ENCODE data around the gene ZNF536.
"Not testable (repeated sequence)": the region's sequence is repeated elsewhere in the genome, so short reads cannot be mapped to it uniquely, and the experiment has no call there.

The ZNF536 gene

DNA sequence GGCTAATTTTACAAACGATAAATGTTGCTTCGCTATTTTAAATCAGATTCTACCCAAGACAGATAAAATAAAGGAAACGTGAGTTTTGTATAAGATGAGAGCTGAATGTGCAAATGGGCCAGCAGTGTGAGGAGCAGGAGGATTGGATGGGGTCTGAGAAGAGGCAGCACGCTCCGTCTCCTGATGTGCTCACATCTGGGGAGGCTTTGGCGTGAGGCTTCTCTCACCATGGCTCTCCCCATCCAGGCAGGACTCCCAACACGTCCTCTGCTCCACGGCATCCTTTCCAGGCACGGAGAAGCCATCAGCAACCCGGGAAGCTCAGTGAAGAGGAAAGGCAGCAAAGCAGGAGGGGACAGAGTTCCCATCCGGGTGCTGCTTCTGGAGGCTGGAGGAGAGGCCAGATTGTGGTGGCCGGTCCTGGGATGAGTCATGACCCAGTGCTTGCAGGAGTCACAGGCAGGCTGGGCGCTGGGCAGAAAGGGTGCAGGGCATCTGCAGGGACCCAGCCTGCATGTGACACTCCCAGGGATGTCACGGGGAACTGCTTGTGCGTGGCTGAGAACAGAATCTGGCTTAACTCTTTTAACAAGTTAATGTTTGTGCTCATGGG is 47.5 kb downstream of the ZNF536 start:
- DNase-seq (ENCODE audit: low spot score), result no peak

DNA sequence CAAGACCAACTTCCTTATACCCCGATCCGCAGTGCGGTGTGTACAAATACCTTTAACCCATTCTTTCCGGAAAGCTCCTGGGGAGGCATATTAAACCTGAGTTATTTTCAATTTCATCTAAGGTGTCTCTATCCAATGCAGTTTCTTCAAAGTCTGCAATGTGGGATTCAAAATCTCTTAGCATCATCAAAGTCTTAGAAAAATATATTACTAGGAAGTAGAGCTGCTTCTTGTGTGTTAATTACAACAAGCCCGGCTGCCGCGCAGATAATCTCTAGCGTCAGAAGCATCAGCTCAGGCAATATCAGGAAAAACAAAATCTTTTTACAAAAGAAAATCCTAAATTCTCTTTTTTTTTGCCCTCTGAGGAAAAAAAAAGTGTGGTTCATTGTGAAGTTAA is 48.1 kb downstream of the ZNF536 start:
- DNase-seq (ENCODE audit: low spot score), result no peak

DNA sequence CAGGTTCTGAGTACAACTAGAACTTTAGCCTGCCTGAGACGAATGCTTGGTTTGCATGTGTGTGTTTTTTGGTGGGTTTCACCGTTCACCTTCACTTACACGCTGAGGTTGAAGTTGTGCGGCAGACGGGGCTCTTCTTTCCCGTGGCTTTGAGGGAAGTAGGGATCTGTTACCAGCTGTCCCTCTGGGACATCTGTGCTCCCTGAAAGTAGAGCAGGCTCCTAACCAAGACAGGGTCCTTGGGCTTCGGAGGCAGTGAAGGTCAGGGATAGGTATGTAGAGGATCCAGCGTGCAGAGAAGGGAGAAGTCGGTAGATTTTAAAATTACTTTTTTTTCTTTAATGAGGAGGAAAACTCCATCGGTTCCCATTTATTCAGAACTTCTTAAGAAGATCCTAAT is 48.7 kb downstream of the ZNF536 start:
- DNase-seq (ENCODE audit: low spot score), result peak; percentile 22

DNA sequence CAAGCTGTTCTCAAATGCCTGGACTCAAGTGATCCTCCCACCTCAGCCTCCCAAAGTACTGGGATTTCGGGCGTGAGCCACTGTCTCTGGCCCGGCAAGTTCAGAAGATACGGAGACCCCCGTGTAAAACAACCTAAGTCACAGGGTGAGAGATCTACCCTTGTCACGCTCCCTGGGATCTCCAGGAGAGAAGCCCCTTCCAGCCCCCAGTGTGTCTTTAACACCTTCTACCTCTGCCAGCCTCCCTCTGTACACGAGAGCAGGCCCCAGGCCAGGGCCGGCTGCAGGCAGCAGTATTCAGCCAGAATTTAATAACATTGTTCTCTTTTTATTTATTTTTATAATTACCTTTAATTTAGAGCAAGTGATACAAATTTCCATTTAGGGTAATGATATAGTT is 49.4 kb downstream of the ZNF536 start:
- DNase-seq (ENCODE audit: low spot score), result peak; percentile 22

DNA sequence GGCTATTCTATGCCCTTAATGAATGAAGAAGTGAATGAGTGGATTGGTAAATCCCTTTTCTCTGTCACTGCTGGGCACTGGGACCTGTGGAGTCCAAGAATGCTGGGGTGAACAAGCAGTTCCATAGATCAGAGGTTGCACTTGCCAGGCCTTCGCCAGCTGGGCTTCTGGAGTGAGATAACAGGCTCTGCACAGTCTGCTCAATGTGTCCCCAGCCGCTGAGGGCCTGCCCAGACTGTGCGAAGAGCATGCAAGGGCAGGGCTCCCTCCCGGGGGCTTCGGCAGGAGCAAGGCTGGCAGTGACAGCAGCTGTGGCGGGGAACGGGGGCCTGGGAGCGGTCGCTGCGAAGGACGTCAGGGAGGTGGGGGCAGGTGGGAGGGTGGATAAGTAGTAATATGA is 51.3 kb downstream of the ZNF536 start:
- peak; percentile 16 for DNase-seq (ENCODE audit: low spot score)

DNA sequence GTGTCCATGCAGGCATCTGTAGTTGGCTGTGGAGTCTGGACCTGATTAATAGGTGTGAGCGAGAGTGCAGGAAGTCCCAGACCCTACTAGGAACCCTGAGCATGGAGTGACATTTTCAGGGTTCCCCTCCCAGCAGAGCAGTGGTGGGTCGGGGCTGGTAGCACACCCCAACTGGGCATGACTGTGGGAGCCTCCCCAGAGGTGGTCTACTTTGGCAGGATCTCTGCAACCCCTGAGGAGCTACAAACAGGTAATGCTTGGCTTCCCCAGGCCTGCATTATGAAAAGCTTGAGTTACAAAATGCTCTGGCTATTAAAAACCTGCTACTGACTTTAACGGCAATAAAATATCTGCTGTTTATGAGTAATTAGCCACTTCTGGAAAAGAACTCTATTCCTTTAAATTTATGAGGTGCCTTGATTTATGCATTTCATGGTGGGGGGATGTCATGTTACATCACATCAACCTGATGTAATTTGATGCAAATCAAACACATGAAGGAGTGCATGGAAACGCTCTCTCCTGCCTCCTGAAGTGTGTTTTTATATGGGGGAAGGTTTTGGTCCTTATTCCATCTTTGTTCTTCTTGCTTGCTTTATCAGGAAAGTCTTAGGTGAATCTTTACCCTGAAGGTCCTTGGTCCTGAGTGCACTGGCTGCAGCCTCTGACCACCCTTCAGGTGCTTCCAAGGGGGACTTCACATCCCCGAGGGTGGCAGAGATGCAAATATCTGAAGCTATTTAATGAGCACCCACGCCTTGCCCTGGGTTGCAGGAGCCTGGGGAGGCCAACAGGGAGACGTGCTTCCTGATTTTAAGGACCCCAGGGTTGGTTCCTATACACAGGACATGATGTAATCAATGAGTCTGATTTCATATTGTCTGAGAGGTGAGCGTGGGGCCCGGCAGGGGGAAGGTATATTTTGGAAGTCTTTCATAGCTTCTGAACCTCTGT is 54.0 kb downstream of the ZNF536 start:
- DNase-seq (ENCODE audit: low spot score), result peak; percentile 14

DNA sequence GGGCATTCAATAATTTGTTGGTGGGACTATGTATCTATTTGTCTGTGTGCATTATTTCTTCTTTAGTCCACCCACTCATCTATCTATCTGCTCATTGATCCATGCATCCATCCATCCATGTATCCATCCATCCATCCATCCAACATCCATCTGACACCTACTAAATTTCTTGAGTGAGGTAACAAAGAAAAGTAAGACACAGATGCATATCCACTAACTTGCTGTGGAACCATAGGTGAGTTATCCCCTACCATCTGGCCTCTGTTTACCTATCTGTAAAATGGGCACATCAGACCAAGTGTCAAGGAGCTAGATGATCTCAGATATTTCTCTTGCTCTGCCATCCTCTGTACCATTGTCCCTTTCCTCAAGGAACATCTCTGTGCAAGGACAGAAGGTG is 54.7 kb downstream of the ZNF536 start:
- DNase-seq (ENCODE audit: low spot score), result no peak

DNA sequence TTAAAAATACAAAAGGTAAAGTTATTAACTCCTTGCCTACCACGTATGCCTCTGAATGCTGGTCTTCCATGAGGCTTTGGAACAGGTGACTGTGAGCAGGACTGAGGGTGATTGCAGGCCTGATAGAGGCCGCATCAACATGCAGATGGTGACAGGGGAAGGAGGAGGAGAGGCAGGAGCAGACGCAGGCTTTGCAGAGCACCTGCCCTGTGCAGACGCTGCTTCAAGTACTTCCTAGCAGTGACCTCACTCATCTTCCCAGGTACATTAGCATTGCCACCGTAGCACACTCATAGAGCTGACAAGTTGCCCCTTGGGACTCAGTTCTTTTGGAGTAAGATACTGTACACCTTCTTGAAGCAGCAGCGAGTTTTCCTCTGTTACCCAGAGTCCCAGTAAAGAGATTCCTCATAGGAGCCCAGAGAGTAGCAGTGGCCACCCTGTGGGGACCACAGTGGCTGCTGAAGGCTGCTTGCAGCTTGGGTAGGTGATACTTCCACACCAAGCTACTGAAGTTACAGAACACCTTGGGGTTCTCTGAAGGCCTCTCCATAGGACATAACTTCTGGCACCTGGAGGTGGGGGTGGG is 56.0 kb downstream of the ZNF536 start:
- peak; percentile 13 for DNase-seq (ENCODE audit: low spot score)

DNA sequence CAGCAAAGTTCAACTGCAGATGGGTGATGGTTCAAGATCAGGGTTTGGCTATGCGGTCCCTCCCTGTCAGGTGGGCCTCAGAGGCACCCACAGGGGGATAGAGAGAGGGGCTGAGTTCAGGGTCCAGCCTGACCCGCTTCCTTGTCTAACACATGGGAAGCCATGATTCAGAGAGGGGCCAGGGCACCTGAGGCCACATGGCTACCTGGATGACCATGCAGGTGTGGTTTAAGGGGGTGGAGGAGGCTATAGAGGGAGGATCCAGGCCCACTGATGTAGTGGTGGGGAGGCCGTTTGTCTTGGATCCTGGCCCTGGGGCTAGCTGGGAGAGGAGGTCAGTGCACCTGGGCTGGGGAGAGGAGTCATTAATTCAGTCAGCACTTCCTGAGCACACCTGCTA is 56.7 kb downstream of the ZNF536 start:
- DNase-seq (ENCODE audit: low spot score), result peak; percentile 6

DNA sequence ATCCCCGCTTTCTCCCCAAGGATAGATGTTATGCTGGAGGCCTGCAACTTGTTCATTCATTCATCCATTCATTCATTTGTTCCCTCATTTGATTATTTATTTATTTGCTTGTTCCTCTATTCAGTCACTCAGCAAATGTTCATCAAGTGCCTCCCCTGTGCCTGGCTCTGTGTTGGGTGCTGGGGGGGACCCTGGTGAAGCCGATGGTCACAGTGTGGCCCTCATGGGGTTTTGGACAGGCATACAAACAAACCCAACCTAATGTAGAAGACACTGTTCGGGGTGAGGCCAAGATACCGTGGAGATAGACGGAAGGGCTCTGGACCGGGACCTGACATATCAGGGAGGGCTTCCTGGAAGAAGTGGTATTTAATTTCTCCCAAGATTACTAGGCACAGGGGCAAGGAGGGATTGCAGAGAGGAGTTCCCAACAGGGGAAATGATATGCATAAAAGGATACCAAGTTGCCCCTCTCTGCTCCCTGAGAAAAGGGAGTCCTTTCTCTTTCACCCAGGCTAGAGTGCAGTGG is 58.1 kb downstream of the ZNF536 start:
- DNase-seq (ENCODE audit: low spot score), result peak; percentile 6

DNA sequence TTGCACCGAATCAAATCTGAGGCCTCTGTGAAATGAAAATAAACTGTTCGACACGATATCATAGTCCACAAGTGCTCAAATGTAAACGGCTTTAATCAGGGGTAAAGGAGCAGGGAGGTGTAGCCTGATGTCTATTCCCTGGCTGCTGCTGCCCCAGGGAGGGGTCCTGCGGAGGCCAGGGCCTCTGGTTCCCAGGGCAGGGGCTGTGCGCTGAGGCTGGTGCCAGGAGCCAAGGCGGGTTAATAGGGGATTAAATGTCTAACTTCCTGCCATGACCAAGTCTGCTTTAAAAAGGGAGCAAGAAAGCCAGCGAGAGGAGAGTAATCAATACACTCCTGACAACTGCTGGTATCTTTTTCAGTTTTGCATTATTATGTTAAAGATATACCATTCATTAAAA is 59.4 kb downstream of the ZNF536 start:
- DNase-seq (ENCODE audit: low spot score), result peak; percentile 43

DNA sequence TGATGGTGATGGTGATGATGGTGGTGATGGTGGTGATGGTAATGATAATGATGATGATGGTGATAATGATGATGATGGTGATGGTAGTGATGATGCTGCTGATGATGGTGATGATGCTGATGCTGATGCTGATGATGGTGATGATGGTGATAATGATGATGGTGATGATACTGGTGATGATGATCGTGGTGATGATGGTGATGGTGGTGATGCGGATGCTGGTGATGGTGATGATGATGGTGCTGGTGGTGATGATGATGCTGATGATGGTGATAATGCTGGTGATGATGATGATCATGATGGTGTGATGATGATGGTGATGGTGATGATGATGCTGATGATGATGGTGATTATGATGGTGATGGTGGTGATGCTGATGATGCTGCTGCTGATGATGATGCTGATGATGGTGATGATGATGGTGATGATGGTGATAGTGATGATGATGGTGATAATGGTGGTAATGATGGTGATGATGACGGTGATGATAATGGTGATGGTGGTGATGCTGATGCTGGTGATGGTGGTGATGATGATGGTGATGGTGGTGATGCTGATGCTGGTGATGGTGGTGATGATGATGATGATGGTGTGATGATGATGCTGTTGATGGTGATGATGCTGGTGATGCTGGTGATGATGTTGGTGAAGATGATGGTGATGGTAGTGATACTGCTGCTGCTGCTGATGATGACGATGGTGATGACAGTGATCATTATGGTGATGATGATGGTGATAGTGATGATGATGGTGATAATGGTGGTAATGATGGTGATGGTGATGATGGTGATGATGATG is 62.8 kb downstream of the ZNF536 start:
- no peak for DNase-seq (ENCODE audit: low spot score)

DNA sequence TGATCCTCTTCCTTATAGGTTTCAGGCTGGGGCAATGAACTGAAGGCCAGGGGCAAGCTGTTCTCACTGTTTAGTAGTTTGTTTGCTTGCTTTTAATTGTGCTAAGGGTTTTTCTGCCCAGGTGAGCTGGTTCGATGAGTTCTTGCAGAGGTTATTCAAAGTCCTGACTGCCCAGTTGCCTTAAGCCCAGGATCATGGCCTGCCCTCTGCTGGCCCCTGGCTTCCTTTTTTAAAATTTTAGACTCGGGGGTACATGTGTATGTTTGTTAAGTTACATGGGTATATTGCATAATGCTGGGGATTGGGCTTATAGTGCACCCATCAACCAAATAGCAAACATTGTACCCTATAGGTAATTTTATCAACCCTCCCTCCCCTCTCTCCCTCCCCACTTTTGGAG is 65.7 kb downstream of the ZNF536 start:
- DNase-seq (ENCODE audit: low spot score), result no peak

DNA sequence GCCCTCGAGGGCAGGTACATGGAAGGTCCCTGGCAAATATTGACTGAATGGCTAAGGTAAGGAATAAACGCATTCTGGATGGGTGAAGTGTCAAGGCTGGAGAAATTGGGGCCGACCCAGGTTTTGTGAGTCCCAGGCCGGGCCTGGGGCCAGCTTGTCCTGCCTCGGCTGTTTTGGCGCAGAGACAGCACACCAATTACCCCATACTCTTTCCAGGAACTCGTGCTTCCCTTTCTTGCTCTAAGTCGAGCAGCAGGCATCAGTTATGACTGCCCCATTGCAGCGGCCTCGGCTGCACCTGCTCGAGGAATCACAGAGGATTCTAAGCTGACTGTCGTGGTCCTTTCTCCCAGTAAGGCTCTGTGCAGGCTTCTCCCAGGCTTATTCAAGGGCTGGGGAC is 67.1 kb downstream of the ZNF536 start:
- no peak for DNase-seq (ENCODE audit: low spot score)

DNA sequence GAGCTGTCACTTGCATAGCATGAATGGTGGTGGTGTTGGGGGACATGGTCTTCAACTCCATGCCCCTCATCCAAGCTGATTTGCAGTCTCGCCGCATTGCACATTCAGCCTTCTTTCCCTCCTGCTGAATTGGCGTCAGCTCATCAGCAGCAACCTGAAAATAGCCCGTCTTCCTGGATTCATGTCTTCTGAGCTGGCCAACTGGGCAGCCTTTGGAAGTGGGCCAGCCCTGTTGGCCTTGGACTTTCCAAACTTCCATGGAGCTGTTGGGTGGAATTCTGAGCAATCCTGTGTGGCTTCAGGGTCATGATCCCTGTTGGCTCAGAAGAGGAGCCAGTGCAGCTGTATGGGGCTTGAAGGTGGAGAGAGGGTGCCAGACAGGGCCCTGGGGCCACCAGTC is 68.8 kb downstream of the ZNF536 start:
- no peak for DNase-seq (ENCODE audit: low spot score)

DNA sequence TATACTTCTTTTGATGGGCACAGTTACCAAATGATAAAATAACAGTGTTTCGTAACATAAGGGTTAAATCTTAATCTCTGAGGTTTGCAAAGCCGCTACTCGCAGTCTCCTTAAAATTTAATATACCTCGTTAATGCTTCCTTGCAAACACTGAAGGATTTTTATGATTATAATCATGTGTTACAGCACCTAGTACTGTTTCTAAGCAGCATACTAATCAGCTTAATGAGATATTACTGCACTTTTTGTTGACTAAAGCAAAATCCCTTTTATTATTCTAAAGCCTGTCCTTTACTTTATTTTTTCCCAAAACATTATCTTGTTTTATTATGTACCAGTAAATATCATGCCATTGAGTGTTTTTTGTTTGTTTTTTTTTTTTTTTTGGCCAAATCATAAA is 70.5 kb downstream of the ZNF536 start:
- no peak for DNase-seq (ENCODE audit: low spot score)

DNA sequence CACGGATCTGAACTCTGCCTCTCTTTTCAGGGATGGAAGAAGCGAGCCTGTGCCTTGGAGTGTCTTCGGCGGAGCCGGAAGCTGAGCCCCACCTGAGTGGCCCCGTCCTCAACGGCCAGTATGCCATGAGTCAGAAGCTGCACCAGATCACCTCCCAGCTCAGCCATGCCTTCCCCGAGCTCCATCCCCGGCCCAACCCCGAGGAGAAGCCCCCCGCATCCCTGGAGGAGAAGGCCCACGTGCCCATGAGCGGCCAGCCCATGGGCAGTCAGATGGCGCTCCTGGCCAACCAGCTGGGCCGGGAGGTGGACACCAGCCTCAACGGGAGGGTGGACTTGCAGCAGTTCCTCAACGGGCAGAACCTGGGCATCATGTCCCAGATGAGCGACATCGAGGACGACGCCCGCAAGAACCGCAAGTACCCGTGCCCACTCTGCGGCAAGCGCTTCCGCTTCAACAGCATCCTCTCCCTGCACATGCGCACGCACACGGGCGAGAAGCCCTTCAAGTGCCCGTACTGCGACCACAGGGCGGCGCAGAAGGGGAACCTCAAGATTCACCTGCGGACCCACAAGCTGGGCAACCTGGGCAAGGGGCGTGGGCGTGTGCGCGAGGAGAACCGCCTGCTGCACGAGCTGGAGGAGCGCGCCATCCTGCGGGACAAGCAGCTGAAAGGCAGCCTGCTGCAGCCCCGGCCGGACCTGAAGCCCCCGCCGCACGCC is 71.5 kb downstream of the ZNF536 start:
- DNase-seq (ENCODE audit: low spot score), result no peak

DNA sequence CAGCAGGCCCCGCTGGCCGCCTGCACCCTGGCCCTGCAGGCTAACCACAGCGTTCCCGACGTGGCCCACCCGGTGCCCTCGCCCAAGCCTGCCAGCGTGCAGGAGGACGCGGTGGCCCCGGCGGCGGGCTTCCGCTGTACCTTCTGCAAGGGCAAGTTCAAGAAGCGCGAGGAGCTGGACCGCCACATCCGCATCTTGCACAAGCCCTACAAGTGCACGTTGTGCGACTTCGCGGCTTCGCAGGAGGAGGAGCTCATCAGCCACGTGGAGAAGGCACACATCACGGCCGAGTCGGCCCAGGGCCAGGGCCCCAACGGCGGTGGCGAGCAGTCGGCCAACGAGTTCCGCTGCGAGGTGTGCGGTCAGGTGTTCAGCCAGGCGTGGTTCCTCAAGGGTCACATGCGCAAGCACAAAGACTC is 72.1 kb downstream of the ZNF536 start:
- no peak for DNase-seq (ENCODE audit: low spot score)

DNA sequence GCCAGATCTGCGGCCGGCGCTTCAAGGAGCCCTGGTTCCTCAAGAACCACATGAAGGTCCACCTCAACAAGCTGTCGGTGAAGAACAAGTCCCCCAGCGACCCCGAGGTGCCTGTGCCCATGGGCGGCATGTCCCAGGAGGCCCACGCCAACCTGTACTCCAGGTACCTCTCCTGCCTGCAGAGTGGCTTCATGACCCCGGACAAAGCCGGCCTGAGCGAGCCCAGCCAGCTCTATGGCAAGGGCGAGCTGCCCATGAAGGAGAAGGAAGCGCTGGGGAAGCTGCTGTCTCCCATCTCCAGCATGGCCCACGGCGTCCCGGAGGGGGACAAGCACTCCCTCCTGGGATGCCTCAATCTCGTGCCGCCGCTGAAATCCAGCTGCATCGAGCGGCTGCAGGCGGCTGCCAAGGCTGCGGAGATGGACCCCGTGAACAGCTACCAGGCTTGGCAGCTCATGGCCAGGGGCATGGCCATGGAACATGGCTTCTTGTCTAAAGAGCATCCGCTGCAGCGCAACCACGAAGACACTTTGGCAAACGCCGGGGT is 72.6 kb downstream of the ZNF536 start:
- no peak for DNase-seq (ENCODE audit: low spot score)

DNA sequence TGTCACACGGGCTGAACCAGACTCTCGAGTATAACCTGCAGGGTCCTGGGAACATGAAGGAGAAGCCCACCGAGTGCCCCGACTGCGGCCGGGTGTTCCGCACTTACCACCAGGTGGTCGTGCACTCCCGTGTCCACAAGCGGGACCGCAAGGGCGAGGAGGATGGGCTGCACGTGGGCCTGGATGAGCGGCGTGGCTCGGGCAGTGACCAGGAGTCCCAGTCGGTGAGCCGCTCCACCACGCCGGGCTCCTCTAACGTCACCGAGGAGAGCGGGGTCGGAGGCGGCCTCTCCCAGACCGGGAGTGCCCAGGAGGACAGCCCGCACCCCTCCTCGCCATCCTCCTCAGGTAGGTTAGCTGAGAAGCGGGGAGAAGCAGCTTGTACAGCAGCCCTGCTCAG is 73.2 kb downstream of the ZNF536 start:
- DNase-seq (ENCODE audit: low spot score), result no peak

DNA sequence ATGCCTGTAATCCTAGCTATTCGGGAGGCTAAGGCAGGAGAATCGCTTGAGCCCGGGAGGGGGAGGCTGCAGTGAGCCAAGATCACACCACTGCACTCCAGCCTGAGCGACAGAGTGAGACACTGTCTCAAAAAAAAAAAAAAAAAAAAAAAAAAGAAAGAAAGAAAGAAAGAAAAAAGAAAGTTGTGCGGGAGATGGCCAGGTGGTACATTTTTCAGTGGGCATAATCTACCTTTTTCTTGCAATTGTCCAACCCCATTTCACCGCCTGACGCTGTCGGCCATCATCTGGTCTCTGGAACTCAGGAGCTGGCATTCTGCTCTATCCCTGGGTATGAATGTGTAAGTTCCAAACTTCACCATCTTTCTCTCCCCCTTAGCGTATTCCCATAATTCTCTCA is 73.9 kb downstream of the ZNF536 start:
- not testable (repeated sequence) for DNase-seq (ENCODE audit: low spot score)

Measured in D341Med (cell line).